Renal cortex interstitium (tissue), 11 donors: ENCODE measurements around the gene UPF3A. TPM values are rescaled to one million over a fixed set of nuclear protein-coding genes. Genes with fewer than 3 reads are reported as not detected.
A peak's percentile ranks its signal among the peaks of the same experiment; 100 is the strongest.
"Not testable (repeated sequence)": the region's sequence is repeated elsewhere in the genome, so short reads cannot be mapped to it uniquely, and the experiment has no call there.

ENCODE experiments used
- DNase-seq, 11 donors: peaks; one replicate each; pipeline ENCODE4 v3.0.0-alpha.2; 2013; ENCODE audit warnings: low read depth in 9 of 11, low spot score in 4 of 11; ENCODE audit errors: extremely low read depth in 1 of 11
- polyA plus RNA-seq, 3 donors: library from polyadenylated mRNA; unstranded; fragments of 120-200 nt; gene quantifications; one replicate each; pipeline ENCODE4 v1.2.1, GENCODE V29; 2013; ENCODE audit not compliant: insufficient read length in 3 of 3

Gene UPF3A
- polyA plus RNA-seq, 3 donors = 110 to 178 (median 122) TPM

- no peak for DNase-seq
Measured at GRCh38 chr13:114257014-114257413, 24.4 kb upstream of the UPF3A start.

- DNase-seq = no peak
Measured at GRCh38 chr13:114258589-114258988, 22.8 kb upstream of the UPF3A start.

DNA sequence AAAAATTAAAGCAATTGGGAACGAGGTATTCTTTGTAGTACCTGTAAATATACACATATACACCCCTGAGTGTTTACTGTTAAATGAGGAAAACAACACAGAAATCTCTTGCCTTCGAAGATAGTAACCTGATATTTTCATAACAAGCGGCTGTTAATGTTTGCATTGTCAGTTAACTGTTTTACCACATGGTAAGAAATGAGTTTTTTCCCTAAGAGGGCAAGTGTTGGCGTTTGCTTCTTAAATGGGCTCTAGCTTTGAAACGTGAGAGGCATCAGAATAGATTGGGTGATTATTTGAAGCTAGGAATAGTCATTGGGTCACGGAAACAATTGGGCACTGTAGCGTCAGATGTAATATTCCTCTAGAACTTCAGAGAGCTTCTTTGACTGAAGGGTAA, 22.0 kb upstream of the UPF3A start:
- DNase-seq = no peak

GRCh38 chr13:114259974-114260373, 21.4 kb upstream of the UPF3A start:
- DNase-seq = no peak

DNA sequence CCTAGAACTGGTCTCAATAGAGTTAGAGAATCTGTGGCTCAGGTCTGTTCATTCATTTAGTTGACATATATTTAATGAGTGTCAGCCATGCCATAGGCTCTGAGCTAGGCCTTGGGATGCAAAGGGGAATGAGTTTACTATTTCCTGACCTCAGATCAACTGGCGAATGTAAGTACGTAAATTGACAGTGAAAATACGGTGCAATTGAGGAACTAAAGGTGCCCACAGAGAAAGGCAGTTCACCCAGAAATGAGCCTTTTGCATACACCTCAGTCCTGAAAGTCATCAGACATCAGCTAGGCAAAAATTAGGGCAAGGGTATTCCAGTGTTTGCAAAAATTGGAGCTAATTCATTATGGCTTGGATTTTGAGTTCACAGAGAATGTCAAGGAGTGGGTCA, 20.6 kb upstream of the UPF3A start:
- DNase-seq = no peak

DNA sequence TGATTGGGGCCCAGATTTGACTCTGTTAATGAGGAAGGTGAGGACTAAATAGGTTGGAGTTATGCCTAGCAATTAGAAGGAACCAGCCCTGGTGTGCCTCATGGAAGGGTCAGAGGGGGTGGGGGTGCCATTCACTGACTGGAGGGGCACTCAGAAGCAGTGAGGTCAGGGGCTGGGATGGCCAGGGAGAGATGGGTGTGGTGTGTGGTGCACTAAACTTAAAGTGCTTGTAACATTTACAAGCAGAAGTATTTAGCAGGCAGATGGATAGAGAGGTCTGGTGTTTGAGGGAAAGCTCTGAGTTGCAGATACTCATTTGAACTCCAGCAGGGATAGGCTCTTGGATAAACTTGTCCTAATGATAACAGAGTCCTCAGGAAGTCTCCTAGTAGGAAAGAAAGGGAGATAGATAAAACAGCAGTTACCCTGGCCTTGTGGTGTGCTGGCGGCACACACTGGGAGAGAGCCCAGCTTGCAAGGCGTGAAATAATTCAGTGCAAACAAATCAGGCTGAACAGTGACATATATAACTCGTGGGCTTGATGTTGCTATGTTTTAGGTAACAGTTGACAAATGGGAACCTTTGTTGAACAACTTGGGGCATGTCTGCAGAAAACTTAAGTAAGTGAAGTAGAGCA, 20.0 kb upstream of the UPF3A start:
- DNase-seq = no peak

DNA sequence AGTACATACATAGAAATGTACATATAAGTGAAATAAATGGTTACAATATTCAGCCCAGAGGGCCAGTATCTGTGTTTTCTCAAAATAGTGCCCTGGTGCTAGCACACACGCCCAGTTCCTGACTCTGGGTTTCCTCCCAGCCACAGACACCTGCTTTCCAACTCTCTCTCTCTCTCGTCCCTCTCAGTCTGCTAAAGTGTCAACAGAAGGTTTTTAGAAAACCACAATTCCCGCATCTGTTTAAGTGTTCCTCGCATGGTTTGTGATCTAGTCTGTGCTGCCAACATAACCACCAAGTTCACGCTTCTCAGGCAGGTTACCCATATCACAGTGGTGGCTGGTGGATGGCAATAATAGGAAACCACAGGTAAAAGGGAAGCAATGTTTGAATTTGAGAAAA, 17.8 kb upstream of the UPF3A start:
- DNase-seq = no peak

DNA sequence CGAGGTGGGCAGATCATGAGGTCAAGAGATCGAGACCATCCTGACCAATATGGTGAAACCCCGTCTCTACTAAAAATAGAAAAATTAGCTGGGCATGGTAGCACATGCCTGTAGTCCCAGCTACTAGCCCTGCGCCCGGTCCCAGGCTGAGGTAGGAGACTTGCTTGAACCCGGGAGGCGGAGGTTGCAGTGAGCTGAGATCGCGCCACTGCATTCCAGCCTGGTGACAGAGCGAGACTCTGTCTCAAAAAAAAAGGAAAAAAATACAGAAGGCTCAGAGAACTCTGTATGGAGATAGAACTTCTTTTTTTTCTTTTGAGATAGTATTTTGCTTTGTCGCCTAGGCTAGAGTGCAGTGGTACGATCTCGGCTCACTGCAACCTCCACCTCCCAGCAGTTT, 17.1 kb upstream of the UPF3A start:
- DNase-seq = not testable (repeated sequence)

GRCh38 chr13:114264886-114265611, 16.4 kb upstream of the UPF3A start:
- DNase-seq = no peak

GRCh38 chr13:114266241-114266640, 15.2 kb upstream of the UPF3A start:
- no peak for DNase-seq

DNA sequence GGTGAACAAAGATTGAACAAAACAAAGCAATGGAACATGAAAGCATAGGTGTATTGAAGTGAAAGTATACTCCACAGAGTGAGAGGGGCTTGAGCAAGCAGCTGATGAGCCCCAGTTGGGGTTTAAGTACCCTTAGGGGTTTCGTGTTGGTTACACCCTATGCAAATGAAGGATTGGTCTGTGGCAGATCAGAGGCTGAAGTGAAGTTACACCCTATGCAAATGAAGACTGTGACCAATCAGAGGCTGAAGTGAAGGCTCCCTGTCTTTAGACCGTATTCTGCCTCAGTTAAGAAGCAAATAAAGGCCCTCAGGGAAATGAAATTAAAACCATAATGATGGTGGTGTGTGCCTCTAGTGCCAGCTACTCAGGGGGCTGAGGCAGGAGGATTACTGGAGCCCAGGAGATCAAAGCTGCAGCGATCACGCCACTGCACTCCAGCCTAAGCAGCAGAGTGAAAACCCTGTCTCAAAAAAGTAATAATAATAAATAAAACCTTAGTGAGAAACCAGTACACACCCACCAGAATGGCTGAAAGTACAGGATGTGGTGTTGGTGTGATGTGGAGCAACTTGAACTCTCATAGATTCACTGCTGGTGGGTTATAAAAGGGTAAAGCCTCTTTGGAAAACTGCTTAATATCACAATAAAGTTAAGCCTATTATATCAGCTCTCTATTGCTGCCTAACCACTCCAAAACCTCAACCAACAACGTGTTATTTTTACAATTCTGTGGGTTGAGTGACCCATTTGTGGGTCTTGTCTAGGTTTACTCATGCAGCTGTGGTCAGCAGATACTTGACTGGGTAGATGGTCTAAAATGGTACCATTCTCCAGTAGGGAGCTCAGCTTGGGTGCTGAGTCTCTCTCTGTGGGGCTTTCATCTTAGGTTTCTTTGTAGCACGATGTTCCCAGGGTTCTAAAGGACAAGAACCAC, 12.8 kb upstream of the UPF3A start:
- DNase-seq = no peak

- DNase-seq = no peak
Measured at GRCh38 chr13:114269281-114269770, 12.1 kb upstream of the UPF3A start.

GRCh38 chr13:114272977-114273376, 8.4 kb upstream of the UPF3A start:
- no peak for DNase-seq

- no peak for DNase-seq
Measured at GRCh38 chr13:114275304-114275703, 6.1 kb upstream of the UPF3A start.

DNA sequence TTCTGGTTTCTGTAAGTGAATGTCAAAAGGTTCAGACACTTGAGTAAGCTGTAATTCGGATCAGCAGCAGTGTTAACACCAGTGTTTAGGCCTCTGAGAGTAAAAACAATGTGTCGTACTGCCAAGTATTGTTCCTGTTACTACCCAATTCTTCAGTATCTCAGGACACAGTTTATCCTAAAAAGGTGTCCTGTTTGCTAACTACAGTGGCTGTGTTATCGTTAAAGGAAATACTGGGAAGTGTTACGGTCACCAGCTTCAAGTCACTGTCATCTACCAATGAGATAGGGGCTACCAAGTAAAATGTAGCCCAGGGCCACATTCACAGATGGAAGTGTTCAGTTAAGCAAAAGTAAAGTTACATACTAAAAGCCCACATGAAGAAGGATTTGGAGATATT, 2.3 kb upstream of the UPF3A start:
- no peak for DNase-seq

- DNase-seq = no peak
Measured at GRCh38 chr13:114279758-114280355, 1.5 kb upstream of the UPF3A start.

- peak; percentile 17 to 69 (median 52) for DNase-seq
Measured at GRCh38 chr13:114282041-114282670, 755 bp downstream of the UPF3A start.

DNA sequence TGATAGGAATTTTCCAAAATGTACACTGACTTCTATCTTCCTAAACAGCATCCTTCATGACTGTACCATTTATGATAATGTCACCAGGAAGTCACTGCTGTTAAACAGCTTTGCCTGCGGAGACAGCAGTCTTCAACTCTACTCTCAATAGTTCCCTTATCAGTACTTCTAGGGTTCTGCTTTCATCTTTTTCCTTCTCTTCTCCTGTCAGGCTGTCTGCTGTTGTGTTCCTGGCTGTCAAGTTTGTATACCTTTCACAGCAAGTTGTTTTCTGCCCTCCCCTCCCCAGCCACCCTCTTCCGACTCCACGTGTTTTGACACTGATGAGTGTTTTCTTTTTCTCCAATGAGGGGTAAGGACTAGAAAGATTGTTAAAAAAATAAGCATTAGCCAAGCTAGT, 2.2 kb downstream of the UPF3A start:
- no peak for DNase-seq

DNA sequence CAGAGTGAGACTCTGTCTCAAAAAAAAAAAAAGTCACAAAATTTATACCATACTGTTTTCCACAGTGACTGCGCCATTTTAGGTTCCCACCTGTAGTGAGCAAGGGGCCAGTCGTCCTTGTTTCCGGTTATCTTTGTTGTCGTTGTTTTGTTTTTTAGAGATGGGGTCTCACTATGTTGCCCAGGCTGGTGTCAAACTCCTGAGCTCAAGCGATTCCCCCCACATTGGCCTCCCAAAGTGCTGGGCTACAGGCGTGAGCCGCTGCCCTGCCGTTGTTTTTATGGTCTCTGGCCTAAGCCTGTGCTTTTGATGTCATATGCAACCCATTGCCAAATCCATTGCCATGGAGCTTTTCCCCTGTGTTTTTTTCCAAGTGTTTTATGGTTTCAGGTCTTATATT, 3.3 kb downstream of the UPF3A start:
- no peak for DNase-seq
